ENCODE results near the gene HCRT. TPM values are rescaled to one million over a fixed set of nuclear protein-coding genes. Genes with fewer than 3 reads are reported as not detected.
"Not testable (repeated sequence)": the region's sequence is repeated elsewhere in the genome, so short reads cannot be mapped to it uniquely, and the experiment has no call there.

HCRT gene
- total and polyA plus RNA-seq, 12 donors = not detected

DNA sequence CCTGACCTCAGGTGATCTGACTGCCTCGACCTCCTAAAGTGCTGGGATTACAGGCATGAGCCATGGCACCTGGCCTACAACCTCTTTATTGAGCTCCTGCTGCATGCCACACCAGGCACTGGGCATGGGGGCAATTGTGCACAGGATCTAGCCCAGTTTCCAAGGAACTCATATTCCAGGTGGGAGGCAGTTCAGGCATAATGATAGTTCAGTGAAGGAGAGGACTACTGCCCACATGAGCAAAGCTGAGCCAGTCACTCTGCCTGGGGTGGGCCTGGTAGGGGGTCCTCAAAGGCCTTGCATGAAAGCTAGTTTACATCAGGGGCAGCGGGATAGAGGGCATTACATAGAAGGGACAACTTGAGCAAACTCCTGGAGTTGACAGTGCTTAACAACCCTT lies 2.6 kb upstream of the HCRT start:
- DNase-seq (no peak), ATAC-seq (no peak)
- intact Hi-C loops (cut with DNase I) = loop anchor here in 2 of 10 donors (5.0 to 10.0 kb wide), 3 partner anchors 94 to 337 kb away; partner anchors contain the start of gene NKIRAS2 (in 1 of the 2)
- Histone ChIP-seq H3K9me3 (no peaks in the 10 kb centered on the region), H3K27me3 (no peaks in the 10 kb centered on the region), H3K27ac (no peak overlapping the region), H3K4me3 (no peak overlapping the region), H3K4me1 (peaks cover 0 to 40% (median 20%) of the 10 kb centered on the region in 9 donors), H3K36me3 (peaks cover 0 to 20% (median 0%) of the 10 kb centered on the region in 9 donors)
- TF ChIP-seq, protein P1, sequence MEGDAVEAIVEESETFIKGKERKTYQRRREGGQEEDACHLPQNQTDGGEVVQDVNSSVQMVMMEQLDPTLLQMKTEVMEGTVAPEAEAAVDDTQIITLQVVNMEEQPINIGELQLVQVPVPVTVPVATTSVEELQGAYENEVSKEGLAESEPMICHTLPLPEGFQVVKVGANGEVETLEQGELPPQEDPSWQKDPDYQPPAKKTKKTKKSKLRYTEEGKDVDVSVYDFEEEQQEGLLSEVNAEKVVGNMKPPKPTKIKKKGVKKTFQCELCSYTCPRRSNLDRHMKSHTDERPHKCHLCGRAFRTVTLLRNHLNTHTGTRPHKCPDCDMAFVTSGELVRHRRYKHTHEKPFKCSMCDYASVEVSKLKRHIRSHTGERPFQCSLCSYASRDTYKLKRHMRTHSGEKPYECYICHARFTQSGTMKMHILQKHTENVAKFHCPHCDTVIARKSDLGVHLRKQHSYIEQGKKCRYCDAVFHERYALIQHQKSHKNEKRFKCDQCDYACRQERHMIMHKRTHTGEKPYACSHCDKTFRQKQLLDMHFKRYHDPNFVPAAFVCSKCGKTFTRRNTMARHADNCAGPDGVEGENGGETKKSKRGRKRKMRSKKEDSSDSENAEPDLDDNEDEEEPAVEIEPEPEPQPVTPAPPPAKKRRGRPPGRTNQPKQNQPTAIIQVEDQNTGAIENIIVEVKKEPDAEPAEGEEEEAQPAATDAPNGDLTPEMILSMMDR (IDR thresholded peaks at IDR 0.05) = no peak
- WGBS, 2 donors = 81 to 82% methylated on average over 2 of the region's 2 CpGs

GRCh38 chr17:42186191-42186590 lies 939 bp upstream of the HCRT start:
- intact Hi-C loops (cut with DNase I) = loop anchor here in 2 of 10 donors (5.0 to 10.0 kb wide), 3 partner anchors 96 to 339 kb away; partner anchors contain the start of gene NKIRAS2 (in 1 of the 2)
- WGBS, 2 donors = 87% methylated on average over 5 of the region's 5 CpGs
- H3K27me3 ChIP-seq = peaks cover 0 to 13% (median 6%) of the 10 kb centered on the region in 7 donors
- H3K9me3 ChIP-seq, ATAC-seq, H3K4me3 ChIP-seq, H3K27ac ChIP-seq, DNase-seq: not testable (repeated sequence)
- peaks cover 0 to 45% (median 25%) of the 10 kb centered on the region in 9 donors for H3K4me1 ChIP-seq
- H3K36me3 ChIP-seq = peaks cover 0 to 12% (median 0%) of the 10 kb centered on the region in 9 donors

- Histone ChIP-seq H3K27ac (no peak overlapping the region), H3K4me1 (peaks cover 0 to 52% (median 31%) of the 10 kb centered on the region in 9 donors), H3K4me3 (no peak overlapping the region), H3K27me3 (peaks cover 0 to 19% (median 13%) of the 10 kb centered on the region in 7 donors), H3K36me3 (peaks cover 0 to 7% (median 0%) of the 10 kb centered on the region in 9 donors), H3K9me3 (no peaks in the 10 kb centered on the region)
- DNase-seq (no peak), ATAC-seq (no peak)
- TF ChIP-seq, protein P1 (IDR thresholded peaks at IDR 0.05) = no peak
- intact Hi-C loops (cut with DNase I) = loop anchor here in 2 of 10 donors (2.0 to 10.0 kb wide), 4 partner anchors 21 to 339 kb away; partner anchors contain the start of gene NKIRAS2 (in 1 of the 2)
- 74 to 77% methylated on average over 7 of the region's 7 CpGs for WGBS, 2 donors
Observed at GRCh38 chr17:42185621-42185930, 324 bp upstream of the HCRT start.

GRCh38 chr17:42183741-42184711 lies 1.2 kb downstream of the HCRT start:
- peak; percentile 61 to 84 for DNase-seq
- TF ChIP-seq, protein P1 (IDR thresholded peaks at IDR 0.05) = peak; percentile 73 to 98 (median 86)
- peaks cover 0 to 28% (median 17%) of the 10 kb centered on the region in 7 donors for H3K27me3 ChIP-seq
- H3K4me1 ChIP-seq = peaks cover 0 to 57% (median 35%) of the 10 kb centered on the region in 9 donors
- no peaks in the 10 kb centered on the region for H3K9me3 ChIP-seq
- intact Hi-C loops (cut with DNase I) = loop anchor here in 7 of 10 donors (2.0 to 10.0 kb wide), 8 partner anchors 23 to 341 kb away; partner anchors contain the start of genes HSPB9 (in 2 of the 7), KAT2A (in 2 of the 7) and NKIRAS2 (in 1 of the 7)
- H3K36me3 ChIP-seq = no peaks in the 10 kb centered on the region
- ATAC-seq = peak; percentile 76 to 88 (median 85)
- H3K27ac ChIP-seq = peak overlapping the region in 9 of 10 donors; percentile 61 to 91 (median 79)
- H3K4me3 ChIP-seq = peak overlapping the region; percentile 34 to 68 (median 58)
- 5% methylated on average over 80 to 83 of the region's 83 CpGs for WGBS, 2 donors

All from heart right ventricle (tissue), 16 donors.